NOMO-1 treated with DMSO at 0.1 percent for 48 hours (cell line): ENCODE measurements around the gene ANTXR1.

ENCODE experiments used
- DNase-seq: peaks from one replicate; lab custom pipeline; 2025; ENCODE audit not compliant: unreplicated experiment; lab: John Stamatoyannopoulos, UW

The ANTXR1 gene

DNA sequence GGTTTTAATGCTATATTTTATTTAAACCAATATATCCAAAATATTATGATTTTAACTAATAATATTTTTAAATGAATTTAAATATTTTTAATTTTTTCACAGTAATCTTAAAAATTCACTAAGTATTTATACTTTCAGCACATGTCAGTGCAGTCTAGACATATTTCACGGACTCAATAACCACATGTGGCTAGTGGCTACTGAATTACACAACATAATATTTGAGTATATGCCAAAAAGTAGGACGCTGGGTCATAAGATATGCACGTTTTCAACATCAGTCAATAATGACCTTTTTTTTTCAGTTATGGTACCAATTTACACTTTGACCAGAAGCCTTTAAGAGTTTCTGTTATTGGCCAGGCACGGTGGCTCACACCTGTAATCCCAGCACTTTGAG lies 256.4 kb downstream of the ANTXR1 start:
- no peak for DNase-seq

DNA sequence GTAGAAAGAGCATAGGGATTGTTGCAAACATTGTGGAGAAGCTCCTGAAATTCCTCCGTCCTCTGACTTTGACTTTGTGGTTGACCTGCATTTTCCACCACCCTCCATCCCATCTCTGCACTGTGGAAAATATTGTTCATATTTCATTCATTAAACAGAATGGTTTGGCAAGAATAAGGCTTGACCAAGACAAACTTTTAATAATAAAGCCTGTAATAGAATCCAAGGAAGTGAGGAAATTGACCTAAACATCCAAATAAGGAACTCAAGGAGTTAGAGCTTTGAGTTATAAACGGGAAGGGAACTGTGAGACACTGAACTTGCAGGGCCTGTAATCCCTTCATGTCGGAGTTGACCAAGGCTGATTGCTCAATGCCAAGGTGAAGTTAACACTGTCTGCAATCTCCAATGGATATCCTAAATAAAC lies 258.9 kb downstream of the ANTXR1 start:
- DNase-seq: peak; percentile 78

DNA sequence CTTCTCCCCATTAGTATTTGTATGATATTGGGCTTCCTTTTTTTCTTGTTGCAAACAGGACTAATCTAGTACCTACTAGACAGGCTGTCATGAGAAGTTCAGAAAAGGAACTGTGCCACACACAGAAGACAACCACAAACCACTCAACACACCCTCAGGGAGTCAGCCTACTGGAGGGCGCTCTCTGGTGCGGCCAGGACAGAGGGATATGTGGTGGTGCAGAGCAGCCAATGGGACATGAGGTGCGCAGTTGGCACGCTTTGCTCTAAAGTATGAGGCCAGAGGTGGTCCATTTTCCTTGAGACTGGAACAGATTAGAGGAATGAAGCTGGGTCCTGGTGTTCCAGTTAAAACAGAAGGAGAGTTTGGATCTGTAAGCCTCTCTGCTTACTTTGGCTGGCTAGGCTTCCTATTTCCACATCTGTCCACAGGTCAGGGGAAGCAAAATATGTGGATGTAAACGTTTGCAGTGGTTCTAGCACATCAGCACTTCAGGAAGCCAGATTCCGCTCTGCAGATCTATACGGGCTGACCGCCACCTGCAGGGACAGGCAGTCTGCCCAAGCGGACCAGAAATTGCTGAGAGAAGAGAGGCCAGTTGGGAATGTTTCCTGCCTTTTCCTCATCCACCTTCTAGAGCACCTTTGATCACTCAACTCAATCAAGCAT lies 260.0 kb downstream of the ANTXR1 start:
- peak; percentile 60 for DNase-seq

DNA sequence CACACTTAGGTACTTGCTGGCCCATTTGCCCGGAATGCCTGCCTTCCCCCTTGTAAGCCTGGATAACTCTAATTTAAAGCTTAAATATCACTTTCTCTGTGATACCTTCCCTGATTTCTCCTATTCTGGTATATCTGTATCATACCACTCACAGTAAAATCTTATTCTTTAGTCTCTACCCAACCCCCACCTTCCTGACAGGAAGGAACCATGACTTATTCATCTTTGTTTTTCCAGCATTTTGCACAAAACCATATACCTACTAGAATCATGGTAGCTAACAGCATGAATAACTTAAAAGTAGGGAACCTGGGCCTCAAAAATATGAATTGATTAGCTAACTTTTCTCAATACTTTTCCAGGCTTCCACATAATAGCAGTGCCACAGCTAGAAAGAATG lies 262.5 kb downstream of the ANTXR1 start:
- DNase-seq: no peak

DNA sequence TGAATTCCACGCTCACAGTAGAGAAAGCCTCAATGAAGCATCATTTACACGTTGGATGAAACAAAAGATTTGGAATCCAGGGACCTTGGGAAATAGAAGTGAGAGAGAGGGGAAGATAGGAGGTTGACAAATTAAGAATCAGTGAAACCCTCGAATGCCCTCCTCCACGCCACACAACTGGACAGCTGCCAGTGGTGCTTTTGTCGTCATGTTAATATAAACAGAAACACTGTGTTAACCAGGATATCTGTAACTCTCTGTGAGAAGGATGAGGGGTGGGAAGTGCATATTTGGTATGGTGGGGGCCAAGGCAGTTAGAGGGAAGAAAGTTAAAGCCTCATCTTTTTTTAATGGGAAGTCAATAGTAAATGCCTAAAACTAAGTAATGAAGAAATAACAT lies 265.4 kb downstream of the ANTXR1 start:
- no peak for DNase-seq

DNA sequence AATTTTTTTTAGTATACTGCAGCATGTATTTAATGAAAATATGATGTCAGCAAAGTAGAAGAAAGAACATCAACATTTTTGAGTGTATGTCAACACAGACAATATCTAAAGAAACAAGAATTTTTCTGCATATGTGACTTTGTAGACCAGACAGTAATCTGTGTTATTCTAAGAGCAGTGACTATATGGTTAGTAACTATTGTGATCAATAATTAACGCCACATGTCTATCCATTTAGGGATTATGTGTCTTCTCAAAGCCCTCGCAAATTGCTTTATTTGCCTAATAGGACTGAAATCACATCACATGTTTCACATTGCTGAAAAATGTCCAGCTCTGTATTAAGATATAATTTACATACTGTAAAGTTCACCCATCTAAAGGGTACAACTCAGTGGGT lies 266.2 kb downstream of the ANTXR1 start:
- DNase-seq: no peak

DNA sequence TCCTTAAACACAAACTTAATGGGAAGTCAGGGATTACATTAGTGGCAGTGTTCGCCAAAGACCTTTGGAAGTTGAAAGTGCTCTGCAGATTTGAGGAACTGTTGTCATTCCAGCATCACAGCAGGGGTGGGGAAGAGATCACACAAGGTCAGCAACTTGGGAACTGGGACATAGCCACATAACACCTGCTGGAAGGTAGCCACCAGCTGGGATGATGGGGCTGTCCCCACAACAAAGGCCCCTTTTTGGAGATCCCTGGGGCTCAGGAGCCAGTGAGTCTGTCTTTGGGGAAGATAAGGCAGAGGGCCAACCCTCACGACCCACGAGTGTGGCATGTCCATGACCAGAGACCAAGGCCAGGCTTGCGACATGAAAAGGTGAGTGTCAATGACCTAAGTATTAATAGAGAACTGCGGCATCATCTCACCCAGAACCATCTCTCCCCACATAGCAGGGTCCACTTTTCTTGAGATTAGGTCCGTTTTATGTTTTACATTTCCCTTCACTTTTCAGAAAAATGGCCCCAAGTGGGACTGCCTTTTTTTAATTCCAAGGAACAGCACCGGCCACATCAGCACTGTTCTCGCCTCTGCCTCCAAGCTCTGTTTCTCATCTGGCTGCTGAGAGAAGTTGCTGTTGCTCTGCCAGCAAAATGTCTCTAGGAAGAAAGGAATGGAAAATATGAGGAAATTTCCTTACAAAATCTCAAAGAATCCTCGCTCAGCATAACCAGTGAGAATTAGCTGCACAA lies 267.1 kb downstream of the ANTXR1 start:
- no peak for DNase-seq

DNA sequence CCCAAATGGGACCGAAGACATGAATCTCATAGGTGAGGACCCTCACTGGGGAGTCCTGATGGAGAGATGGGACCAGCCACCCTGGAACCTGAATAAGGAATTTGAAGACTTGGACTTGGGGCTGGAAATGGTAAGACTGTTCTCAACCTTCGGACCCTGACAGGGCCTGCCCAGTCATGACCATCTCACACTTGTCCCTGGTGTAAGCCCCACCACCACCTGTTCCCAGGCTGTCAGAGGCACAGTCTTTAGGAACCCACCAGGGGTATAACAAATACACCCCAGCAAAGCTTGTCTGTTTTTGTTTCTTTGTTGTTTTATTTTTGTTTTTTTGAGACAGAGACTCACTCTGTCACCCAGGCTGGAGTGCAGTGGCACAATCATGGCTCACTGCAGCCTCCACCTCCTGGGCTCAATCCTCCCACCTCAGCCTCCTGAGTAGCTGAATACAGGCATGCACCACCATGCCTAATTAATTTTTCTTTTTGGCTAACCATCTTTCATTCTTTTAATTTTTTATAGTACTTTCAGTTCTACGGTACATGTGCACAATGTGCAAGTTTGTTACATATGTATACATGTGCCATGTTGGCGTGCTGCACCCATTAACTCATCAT lies 267.9 kb downstream of the ANTXR1 start:
- no peak for DNase-seq

DNA sequence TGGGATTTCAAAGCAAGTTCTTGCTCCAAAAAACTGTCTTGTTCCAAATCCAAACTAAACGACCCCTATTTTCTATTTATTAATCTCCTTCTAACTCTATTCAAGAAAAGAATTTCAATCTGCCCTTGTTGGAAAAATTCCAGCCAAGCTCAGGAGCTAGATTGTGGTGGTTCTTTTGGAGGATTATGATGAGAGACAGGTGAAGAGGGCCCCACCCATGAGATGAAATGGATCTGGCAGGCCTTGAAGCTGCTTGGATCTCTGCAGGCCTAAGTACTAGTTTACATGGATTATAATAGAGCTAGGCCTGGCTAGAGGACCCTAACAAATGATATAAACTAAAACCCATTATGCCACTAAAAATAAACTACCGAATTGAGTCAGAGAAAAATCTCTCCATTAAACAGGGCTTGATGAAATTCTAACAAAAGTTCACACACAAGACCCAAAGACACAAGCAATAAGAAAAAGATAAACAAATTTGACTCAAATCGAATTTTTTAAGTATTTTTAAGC lies 272.5 kb downstream of the ANTXR1 start:
- no peak for DNase-seq

DNA sequence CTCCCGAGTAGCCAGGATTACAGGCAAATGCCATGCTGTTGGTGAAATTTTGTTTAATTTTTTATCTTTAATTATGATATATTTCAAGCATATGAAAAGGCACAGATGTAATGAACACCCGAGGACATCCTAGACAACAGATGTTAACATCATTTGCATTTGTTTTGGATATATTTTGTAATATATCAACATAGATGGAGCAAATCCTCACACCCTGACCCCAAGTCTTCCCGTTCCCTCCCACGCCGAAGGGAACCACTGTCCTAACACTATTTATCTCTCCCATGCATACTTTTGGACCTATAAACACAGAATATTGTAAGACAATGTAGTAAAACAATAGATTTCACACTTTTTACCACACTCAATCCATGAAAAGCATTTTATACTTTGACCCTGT lies 274.6 kb downstream of the ANTXR1 start:
- DNase-seq: no peak

DNA sequence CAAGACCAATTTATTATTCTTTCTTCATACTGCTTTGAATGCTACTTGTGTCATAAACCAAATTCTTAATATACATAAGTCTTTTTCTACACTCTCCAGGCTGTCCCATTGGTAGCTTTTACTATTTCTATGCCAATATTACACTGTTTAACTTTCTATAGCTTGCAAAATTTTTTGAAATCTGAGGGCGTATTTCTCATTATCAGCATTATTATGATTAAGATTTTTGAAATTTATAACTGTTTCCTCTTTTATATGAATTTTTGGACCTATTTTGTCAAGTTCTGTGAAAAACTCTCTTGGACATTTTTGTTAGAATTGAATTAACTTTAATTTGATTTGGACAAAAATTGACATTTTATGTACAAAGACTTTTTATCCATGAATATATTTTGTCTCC lies 275.4 kb downstream of the ANTXR1 start:
- no peak for DNase-seq

DNA sequence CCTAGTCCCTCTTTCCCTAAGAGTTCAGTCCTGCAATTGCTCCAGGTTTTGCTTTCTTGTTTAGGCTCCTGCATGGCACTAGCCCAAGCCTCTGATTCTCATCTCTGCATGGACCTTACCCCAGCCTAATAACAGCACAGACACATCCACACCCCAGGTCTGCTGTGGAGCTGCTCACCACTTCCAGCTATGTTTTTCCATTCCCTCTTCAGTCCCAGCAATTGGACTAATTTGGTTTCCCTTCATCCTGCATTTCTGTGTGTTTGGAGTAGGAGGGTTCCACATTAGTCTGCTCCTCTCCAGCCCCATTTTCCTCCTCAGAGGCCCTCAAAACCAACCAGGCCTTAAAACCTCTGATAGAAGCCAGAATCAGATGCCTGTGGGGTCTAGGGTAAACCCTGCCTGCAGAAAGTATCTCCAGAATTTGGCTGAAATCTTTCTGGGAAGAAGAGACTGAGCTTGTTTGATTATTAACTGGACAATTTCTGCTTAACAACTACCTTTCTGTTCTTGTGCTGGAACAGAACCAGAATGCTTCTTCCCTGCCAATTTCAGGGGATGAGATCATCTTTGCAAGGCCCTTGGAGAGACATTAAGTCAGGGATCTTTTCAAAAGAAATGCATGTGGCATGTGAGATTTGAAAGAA lies 278.1 kb downstream of the ANTXR1 start:
- no peak for DNase-seq

DNA sequence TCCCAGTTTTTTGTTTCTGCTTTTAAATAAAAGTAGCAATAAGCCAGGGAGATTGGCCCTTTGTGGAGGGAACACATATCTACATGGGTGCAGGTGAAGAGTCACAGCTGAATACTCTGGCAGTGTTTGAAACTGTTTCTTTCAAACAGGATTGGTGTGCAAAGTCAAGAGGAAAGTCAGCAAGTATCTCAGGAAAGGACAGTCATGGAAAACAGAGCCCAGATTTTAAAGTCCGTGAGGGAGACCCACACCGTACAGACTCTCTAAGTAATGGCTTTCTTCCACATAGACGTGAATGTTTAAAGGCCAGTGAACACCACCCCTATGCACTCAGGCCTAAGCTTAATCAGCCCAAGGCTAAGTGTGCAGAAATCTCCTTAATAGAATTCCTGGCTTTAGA lies 278.7 kb downstream of the ANTXR1 start:
- DNase-seq: no peak

DNA sequence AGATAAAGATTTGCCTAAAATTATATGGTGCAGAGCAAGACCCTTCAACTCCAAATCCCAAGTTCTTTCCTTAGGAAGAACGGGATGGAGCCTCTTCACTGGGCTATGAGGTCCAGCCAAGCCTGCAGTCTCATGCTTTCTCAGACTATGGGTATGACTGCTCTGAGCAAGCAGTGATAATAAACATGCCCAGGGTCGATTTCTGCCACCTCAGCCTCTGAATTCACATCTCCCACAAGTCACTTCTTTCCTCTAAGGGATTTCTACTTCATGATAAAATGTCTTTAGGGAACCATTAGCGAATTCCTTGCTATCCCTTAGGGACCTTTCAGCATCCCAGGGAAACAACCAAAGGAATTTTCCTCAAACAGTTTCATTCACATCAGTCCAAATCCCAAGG lies 279.3 kb downstream of the ANTXR1 start:
- DNase-seq: no peak

DNA sequence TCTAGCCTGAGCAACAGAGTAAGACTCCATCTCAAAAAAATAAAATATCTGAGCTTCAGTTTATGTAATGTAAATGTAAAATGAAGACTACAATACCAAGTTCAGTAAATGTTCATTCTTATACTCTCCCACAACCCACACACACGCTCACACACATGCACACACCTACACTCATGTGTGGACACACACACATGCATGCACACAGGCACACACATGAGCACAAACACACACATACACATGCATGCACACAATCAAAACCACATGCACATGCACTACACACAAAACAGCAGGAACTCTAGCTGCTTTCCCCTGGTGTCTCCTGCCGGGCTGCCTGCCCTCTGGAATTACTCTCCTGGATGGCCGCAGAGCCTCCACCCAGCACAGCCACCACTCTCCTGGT lies 283.4 kb downstream of the ANTXR1 start:
- no peak for DNase-seq

DNA sequence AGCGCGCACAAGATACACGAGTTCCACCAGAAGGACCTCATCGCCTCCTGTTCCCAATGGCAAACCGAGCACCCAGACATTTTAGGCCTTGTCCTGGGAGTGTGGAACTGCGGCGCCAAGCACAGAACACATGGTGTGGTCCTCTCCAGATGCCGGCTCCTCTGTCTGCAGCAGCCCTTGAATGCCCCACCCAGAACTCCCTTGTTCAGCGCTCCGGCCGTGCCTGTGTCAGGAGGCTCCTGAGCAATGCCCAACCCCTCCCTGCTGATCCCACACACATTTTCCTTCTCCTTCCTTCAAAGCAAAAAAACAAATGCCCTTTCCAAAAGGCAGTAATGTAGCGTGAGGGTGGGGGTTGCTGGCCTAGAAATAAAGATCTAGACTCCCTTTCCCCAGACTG lies 284.2 kb downstream of the ANTXR1 start:
- no peak for DNase-seq

DNA sequence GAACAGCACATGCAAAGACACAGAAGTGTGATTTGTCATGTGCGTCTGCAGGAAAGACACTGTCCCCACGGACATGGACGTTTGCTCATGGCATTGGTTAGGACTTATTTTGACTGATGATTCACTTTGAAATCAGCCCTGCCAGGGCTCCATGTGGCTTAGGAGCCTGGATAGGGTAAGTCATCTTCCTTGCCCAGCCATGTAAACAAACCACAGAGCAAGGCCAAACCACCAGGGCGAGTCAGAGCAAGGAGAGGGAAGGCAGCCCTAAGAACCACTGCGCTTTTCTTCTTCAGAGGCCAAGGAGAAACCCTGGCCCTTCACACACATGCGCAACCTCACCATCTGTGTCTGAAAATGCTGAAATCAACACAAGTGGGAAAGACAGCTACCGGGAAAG lies 285.3 kb downstream of the ANTXR1 start:
- peak; percentile 15 for DNase-seq

DNA sequence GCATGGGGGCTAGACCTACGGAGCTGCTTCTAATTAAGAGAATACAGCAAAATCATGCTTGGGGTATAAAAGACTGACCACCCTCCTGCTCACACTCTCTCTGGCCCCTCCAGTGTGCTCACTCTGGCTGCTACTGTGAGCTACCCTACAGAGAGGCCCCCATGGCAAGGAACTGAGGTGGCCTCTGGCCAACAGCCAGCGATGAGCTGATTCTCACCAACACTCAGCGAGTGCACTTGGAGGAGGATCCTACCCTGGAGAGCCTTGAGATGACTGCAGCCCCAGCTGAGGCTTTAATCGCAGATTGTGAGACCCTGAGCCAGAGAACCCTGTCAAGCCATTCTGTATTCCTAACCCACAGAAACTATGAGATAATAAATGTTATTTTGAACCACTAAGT lies 285.9 kb downstream of the ANTXR1 start:
- DNase-seq: no peak
